HUDEP-2 (cell line): ENCODE data around the gene CUEDC1.
A peak's percentile ranks its signal among the peaks of the same experiment; 100 is the strongest.

ENCODE experiments used
- DNase-seq, 76 experiments: peaks; one replicate each; lab custom pipeline; 2025; ENCODE audit not compliant: unreplicated experiment in 76 of 76; lab: John Stamatoyannopoulos, UW

CUEDC1 gene

DNA sequence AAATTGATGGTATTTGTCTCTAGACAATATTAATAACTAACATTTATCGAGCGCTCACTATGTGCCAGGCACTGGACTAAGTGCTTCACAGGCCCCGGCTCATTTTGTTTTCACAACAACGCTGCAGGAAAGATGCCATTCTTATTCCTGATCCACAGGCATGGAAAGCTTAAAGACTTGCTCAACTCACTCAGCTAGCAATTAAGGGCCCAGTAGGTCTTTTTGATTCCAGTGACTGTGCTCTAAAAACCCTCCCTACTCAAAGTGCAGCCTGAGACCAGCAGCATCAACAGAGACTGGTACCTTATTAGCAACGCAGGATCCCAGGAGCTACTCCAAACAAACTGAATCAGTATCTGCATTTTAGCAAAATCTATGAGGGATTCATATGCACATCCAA lies 35.3 kb downstream of the CUEDC1 start:
- no peak for DNase-seq

DNA sequence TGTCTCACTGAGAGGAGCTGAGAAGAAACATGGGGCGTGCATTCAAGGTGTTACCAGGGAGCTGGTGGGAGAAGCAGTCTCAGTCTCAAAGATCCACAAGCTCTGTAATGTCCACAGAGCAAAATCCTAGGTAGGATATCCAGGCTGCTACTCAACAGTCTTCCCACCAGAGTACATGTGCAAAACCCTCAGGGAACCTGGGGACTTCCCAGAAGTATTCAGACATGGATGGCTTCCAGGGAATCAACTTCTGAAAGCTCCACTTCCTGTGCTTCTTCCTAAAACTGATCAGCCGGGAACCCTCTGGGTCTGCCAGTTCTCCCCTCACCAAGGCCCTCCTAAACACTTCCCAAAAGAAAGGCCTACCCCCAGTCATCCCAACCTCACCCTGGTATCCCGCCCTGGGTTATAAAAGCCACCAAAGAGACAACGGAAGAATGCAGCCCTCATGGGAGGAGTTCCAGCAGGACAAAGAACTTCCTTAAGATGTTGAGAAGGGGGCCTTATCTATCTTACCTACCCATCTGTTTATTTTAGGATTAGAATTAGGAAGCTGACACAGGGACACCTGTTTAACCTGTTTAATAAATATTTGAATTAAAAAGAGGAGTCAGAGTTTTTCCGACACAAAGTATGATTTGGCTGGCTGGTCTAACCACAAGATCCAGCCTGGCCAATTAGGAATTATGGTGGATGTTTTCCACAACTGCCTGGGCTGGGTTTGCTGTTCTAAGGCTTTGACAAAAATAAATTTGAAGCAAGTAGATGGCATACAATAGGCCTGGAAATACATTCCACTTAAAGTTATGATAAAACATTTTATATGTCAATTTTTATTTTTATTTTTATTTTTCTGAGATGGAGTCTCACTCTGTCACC lies 37.0 kb downstream of the CUEDC1 start:
- no peak for DNase-seq

- peak in 37 of 76 experiments; percentile 2 to 62 (median 25) for DNase-seq
Measured at GRCh38 chr17:57916925-57917858, 38.0 kb downstream of the CUEDC1 start.

DNA sequence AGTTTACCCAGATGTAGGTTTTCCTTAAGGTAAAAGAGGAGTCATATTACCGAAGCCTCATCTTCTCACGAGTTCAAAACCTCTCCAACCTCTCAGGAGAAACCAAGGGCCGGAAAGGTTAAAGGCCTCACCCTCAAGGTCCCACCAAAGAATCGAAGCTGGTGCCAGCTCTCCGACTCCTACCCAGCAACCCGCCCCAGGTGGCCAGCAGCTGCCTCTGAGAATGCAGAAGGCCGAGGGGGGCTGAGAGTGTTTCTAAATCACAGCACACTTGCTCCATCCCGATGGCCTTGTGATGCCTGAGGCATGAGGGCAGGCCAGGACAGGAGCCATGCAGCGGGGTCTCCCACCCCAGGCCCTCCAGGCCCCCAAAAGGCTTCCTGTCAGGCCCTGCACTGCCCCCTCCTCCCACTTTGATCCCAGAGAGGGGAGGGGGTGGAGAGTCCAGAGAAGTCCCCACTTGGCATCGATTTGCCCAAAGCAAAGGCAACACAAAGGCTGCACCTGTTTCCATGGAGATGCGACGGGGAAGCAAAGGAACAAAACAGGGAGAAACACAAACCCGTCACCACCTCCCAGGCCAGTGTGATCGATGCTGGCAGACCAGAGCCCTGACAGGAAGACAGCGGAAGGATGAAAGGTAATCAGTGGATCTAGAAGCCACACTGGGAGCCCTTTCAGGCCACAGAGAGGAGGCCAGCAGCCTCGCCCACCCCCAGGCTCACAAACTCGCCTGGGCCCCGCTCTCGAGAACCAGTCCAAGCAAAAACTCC lies 39.0 kb downstream of the CUEDC1 start:
- DNase-seq, result no peak

DNA sequence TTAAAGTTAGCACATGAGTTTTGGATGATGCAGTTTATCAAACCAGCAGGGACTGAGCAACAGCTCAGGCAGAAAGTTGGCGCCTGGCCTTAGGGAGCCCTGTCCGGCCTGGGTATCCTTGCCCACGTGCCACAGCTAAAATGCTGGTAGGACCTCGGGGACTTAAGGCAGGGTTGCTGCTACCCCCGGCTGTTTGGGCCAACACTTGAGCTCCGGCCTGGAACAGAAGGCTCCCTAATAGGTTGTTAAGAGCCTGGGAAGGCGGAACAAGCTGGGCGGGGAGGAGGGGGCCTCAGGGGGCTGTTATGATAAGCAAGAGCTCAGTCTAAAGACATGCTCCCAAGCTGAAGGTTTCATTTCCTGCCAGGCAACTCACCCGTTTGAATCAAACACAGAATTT lies 39.7 kb downstream of the CUEDC1 start:
- DNase-seq, result no peak

GRCh38 chr17:57914273-57915142 lies 40.7 kb downstream of the CUEDC1 start:
- DNase-seq, result no peak

GRCh38 chr17:57913575-57914272 lies 41.5 kb downstream of the CUEDC1 start:
- no peak for DNase-seq

- peak in 29 of 76 experiments; percentile 4 to 43 (median 26) for DNase-seq
Measured at GRCh38 chr17:57911834-57912673, 43.2 kb downstream of the CUEDC1 start.

DNA sequence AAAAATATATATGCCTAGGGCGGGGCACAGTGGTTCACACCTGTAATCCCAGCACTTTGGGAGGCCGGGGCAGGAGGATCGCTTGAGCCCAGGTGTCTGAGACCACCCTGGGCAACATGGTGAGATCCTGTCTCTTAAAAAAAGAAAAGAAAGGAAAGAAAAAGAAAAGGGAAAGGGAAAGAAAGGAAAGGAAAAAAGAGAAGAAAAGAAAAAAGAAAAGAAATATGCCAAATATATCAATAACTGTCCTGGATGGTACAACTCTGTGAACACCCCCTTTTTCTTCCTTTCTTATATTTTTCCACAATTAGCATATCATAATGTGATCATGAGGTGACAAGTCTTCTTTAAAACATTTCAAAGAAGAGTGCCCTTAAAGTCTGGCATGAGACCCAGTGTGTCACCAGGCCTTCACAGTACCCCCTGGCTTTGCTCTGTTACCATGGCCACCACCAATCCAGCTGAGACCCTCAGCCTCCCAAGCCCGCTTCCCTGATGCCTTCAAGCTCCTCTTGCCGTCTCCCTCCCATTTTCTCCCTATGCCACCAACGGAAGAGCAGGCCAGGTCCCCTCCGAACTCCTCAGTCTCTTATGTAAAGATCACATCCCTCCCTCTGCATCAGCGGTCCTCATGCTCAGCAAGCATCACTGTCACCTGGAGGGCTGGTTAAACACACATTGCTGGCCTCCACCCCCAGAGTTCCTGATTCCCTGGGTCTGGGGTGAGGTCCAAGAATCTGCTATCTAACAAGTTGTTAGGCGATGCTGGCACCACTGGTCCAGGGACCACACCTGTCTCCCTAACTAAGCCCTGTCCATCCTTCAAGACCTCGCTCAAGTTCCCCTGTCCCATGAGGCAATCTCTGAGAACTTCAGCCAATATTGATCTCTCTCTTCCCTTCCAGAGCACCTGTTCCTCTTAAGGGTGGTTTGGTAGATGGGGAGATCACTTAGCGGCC lies 44.5 kb downstream of the CUEDC1 start:
- DNase-seq, result no peak

DNA sequence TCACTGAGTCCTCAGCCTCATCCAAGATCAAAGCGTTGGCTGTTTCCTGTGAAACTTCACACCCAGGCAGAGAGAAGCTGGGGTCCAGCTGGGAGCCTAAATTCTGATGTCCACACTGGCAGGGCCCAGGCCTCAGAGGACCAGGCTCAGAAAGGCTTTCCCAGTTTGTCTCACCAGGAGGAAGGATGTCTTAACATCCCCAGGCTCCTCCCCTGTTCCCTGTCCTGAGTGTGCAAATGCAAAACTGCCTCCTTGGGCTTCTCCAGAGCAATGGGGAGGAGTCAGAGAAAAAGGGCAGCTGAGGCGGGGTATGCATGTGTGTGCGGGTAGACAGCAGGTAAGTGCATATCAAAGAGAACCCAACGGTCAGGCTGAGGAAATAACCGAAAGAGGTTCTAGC lies 45.7 kb downstream of the CUEDC1 start:
- DNase-seq, result no peak

DNA sequence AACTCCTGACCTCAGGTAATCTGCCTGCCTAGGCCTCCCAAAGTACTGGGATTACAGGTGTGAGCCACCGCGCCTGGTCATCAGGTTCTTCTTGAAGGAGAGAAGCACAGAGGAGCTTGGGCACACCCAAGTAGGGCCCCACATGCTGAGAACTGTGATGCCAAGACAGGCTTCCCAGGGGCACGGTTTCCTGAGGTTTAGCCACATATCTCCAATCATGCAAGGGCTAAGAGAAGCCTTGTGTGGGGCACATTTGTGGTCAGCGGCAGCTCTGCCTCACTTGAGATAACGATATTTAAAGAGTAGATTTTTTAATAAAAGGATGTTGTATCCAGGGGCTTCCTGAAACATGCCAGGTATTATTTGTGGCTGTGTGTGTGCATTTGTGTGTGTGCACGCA lies 46.9 kb downstream of the CUEDC1 start:
- DNase-seq, result peak in 8 of 76 experiments; percentile 7 to 30 (median 16)

- DNase-seq, result no peak
Measured at GRCh38 chr17:57906910-57907309, 48.3 kb downstream of the CUEDC1 start.

DNA sequence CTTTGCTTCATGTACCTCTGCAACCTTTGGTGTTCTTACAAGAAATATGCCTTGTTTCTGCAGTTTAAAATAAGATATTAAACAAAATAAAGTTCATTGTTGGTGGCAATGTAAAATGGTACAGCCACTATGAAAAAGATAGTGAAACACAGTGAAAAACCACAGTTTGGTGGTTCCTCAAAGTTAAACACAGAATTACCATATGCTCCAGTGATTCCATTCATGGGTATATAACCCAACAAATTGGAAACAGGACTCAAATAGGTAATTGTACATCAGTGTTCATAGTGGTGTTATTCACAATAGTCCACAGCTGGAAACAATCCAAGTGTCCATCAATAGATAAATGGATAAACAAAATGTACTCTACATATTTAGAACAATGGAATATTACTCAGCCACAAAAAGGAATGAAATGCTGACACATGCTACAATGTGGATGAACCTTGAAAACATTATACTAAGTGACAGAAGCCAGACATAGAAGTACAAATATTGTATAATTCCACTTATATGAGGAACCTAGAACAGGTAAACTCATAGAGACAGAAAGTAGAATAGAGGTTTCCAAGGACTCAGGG lies 49.2 kb downstream of the CUEDC1 start:
- no peak for DNase-seq

GRCh38 chr17:57903961-57904360 lies 51.3 kb downstream of the CUEDC1 start:
- DNase-seq, result no peak

- DNase-seq, result peak in 3 of 76 experiments; percentile 22 to 26 (median 23)
Measured at GRCh38 chr17:57902800-57903759, 52.1 kb downstream of the CUEDC1 start.
